HG03521 (cell line): ENCODE measurements around the gene VEGFA.

Source experiments
- ATAC-seq: cut with Tn5 transposase; IDR thresholded peaks from one replicate; pipeline ENCODE4 v1.9.1; 2021; ENCODE audit warnings: mild to moderate bottlenecking, moderate library complexity; ENCODE audit not compliant: unreplicated experiment

VEGFA gene

DNA sequence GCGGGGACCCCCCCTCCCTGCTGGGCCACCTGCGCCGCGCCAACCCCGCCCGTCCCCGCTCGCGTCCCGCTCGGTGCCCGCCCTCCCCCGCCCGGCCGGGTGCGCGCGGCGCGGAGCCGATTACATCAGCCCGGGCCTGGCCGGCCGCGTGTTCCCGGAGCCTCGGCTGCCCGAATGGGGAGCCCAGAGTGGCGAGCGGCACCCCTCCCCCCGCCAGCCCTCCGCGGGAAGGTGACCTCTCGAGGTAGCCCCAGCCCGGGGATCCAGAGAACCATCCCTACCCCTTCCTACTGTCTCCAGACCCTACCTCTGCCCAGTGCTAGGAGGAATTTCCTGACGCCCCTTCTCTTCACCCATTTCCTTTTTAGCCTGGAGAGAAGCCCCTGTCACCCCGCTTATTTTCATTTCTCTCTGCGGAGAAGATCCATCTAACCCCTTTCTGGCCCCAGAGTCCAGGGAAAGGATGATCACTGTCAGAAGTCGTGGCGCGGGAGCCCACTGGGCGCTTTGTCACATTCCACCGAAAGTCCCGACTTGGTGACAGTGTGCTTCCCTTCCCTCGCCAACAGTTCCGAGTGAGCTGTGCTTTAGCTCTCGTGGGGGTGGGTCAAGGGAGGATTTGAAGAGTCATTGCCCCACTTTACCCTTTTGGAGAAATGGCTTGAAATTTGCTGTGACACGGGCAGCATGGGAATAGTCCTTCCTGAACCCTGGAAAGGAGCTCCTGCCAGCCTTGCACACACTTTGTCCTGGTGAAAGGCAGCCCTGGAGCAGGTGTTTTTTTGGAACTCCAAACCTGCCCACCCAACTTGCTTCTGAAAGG lies 2.1 kb downstream of the VEGFA start:
- ATAC-seq = no peak

DNA sequence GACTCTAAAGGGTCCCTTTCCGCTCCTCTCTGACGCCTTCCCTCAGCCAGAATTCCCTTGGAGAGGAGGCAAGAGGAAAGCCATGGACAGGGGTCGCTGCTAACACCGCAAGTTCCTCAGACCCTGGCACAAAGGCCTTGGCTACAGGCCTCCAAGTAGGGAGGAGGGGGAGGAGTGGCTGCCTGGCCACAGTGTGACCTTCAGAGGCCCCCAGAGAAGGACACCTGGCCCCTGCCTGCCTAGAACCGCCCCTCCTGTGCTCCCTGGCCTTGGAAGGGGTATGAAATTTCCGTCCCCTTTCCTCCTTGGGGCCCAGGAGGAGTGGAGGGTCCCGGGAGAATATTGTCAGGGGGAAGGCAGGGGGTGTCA lies 2.7 kb downstream of the VEGFA start:
- no peak for ATAC-seq

DNA sequence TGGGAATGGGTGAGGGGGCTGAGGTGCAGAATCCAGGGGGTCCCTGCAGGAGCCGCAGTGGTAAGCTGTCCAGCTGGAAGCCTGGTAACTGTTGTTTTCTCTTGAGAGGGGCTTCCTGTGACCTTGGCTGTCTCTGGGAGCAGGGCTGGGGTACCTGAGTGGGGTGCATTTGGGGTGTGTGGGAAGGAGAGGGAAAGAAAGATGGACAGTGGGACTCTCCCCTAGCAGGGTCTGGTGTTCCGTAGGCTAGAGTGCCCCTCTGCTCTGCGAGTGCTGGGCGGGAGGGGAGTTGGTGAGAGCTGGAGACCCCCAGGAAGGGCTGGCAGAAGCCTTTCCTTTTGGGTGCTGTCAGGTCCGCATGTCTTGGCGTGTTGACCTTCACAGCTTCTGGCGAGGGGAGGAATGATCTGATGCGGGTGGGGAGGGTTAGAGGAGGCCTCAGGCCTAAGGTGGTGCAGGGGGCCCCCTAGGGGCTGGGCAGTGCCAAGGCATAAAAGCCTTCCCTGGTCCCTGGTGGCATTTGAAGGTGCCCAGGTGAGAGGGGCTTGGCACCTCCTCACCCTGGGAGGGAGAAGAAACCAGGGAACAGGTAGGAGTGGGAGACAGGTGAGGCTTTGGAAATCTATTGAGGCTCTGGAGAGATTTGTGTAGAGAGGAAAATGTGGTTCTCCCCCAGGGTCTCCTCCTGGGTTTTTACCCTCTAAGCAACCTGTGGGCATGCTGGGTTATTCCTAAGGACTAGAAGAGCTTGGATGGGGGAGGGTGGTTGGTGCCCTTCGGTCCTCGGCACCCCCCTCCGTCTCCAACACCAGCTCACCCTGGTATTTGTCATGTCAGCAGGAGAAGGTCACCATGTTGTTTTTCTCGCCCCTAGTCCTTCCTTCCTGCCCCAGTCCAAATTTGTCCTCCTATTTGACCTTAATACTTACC lies 3.3 kb downstream of the VEGFA start:
- no peak for ATAC-seq

GRCh38 chr6:43773980-43774775 lies 4.2 kb downstream of the VEGFA start:
- ATAC-seq = no peak

GRCh38 chr6:43774776-43775534 lies 4.9 kb downstream of the VEGFA start:
- ATAC-seq = no peak

DNA sequence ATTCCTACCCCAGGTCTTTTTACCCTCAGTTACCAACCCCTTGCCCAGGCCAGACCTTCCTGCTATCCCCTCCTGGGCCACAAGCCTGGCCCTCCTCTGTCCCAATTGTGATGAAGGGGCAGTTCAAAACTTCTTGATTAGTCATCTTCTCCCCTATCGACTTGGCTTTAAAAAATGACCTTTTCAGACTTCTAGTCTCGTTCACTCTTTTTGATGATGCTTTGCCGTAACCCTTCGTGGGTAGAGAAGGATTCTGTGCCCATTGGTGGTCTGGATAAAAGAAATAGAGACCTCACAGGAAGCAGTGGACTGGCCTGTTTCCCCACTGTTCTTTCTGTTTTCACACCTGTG lies 5.5 kb downstream of the VEGFA start:
- ATAC-seq = no peak

GRCh38 chr6:43776115-43776798 lies 6.2 kb downstream of the VEGFA start:
- ATAC-seq = no peak

DNA sequence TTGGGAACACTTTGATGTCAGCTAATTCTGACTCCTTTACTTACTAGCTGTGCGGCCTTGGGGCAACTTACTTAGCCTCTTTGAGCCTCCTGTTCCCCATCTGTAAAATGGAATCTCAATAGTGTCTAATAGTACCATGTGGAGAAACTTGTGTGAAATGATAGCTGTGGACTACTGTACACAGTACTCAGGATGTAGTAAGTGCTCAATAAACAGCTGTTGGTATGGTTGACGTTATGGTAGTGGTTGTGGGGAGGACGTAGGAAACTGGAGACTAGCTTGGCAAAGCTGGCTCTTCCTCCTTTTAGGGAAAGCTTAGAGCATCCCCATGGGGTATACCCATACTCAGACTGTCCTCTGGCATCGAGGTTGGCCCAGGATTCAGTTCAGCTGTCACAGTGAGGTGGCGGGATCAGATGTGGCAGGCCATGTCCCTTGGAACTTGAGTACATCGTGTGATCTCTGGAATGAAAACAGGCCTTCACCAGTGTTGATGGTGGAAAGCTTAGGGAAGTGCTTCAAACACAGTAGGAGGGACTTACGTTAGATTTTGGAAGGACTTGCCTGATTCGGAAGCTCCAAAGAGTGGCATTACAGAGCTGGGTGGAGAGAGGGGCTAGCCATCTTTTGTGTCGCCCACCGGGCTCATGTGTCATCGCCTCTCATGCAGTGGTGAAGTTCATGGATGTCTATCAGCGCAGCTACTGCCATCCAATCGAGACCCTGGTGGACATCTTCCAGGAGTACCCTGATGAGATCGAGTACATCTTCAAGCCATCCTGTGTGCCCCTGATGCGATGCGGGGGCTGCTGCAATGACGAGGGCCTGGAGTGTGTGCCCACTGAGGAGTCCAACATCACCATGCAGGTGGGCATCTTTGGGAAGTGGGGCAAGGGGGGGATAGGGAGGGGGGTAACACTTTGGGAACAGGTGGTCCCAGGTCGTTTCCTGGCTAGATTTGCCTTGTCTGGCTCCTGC lies 7.1 kb downstream of the VEGFA start:
- ATAC-seq = no peak

GRCh38 chr6:43778131-43778855 lies 8.3 kb downstream of the VEGFA start:
- ATAC-seq = no peak

DNA sequence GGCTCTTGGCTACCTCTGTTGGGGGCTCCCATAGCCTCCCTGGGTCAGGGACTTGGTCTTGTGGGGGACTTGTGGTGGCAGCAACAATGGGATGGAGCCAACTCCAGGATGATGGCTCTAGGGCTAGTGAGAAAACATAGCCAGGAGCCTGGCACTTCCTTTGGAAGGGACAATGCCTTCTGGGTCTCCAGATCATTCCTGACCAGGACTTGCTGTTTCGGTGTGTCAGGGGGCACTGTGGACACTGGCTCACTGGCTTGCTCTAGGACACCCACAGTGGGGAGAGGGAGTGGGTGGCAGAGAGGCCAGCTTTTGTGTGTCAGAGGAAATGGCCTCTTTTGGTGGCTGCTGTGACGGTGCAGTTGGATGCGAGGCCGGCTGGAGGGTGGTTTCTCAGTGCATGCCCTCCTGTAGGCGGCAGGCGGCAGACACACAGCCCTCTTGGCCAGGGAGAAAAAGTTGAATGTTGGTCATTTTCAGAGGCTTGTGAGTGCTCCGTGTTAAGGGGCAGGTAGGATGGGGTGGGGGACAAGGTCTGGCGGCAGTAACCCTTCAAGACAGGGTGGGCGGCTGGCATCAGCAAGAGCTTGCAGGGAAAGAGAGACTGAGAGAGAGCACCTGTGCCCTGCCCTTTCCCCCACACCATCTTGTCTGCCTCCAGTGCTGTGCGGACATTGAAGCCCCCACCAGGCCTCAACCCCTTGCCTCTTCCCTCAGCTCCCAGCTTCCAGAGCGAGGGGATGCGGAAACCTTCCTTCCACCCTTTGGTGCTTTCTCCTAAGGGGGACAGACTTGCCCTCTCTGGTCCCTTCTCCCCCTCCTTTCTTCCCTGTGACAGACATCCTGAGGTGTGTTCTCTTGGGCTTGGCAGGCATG lies 9.2 kb downstream of the VEGFA start:
- no peak for ATAC-seq

DNA sequence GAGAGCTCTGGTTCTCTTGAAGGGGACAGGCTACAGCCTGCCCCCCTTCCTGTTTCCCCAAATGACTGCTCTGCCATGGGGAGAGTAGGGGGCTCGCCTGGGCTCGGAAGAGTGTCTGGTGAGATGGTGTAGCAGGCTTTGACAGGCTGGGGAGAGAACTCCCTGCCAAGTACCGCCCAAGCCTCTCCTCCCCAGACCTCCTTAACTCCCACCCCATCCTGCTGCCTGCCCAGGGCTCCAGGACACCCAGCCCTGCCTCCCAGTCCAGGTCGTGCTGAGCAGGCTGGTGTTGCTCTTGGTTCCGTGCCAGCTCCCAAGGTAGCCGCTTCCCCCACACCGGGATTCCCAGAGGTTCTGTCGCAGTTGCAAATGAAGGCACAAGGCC lies 9.8 kb downstream of the VEGFA start:
- no peak for ATAC-seq

GRCh38 chr6:43780293-43780692 lies 10.3 kb downstream of the VEGFA start:
- ATAC-seq = no peak

DNA sequence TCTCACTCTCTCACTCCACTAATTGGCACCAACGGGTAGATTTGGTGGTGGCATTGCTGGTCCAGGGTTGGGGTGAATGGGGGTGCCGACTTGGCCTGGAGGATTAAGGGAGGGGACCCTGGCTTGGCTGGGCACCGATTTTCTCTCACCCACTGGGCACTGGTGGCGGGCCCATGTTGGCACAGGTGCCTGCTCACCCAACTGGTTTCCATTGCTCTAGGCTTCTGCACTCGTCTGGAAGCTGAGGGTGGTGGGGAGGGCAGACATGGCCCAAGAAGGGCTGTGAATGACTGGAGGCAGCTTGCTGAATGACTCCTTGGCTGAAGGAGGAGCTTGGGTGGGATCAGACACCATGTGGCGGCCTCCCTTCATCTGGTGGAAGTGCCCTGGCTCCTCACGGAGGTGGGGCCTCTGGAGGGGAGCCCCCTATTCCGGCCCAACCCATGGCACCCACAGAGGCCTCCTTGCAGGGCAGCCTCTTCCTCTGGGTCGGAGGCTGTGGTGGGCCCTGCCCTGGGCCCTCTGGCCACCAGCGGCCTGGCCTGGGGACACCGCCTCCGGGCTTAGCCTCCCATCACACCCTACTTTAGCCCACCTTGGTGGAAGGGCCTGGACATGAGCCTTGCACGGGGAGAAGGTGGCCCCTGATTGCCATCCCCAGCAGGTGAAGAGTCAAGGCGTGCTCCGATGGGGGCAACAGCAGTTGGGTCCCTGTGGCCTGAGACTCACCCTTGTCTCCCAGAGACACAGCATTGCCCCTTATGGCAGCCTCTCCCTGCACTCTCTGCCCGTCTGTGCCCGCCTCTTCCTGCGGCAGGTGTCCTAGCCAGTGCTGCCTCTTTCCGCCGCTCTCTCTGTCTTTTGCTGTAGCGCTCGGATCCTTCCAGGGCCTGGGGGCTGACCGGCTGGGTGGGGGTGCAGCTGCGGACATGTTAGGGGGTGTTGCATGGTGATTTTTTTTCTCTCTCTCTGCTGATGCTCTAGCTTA lies 11.2 kb downstream of the VEGFA start:
- ATAC-seq = no peak

DNA sequence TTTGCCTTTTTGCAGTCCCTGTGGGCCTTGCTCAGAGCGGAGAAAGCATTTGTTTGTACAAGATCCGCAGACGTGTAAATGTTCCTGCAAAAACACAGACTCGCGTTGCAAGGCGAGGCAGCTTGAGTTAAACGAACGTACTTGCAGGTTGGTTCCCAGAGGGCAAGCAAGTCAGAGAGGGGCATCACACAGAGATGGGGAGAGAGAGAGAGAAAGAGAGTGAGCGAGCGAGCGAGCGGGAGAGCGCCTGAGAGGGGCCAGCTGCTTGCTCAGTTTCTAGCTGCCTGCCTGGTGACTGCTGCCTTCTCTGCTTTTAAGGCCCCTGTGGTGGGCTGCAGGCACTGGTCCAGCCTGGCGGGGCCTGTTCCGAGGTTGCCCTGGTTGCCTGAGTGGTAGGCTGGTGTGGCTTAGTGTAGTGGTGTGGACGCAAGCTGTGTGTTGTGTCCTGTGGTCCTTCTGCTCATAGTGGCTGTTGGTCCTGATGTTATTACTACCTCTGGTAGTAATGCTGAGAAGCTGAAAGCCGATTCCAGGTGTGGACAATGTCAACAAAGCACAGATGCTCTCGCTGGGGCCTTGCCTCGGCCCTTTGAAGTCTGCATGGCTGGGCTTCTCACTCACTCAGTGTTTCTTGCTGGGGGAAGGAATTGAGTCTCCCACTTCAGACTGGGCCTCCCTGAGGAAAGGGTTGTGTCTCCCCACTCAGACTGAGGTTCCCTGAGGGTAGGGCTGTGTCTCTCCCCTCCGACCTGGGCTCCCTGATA lies 12.1 kb downstream of the VEGFA start:
- no peak for ATAC-seq

DNA sequence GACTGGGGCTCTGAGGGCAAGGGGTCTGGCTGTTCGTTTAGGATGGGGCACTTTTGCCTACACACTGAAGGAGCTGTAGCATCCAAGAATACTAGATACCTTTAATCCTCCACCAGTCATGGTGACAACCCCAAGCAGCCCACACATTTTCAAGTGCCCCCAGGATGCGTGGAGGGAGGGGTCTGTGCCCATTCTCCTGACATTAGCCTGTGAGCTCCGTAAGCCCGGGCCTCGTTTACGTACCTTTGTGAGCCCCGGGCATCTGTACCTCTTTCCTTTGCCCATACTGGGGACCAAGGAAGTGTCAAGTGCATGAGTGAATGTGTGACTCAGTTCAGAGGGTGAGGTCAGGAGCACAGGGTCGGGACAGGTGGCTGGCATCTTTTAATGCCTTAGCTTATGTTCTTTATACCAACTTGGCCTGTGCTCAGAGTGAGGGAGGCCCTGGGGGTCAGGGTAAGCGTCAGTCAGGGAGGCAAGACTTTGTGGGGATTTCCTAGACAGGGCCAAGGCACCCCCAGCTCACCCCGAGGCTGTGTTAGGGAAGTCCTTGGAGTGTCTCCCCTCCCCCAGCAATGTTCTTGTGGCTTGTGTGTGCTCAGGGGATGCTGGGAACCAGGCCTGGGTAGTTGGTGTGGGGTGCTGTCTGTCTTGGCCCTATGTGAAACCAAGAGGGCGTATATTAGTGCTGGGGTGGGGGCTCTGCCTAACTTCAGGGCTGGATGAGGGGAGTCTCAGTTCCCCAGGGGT lies 12.9 kb downstream of the VEGFA start:
- no peak for ATAC-seq
